Lower leg skin (tissue), 3 donors: Measurements from ENCODE around the gene CTNNA2.

Experiments used
- POLR2A ChIP-seq, 2 donors: fragments of 450-650 bp; IDR thresholded peaks; one replicate each; pipeline ENCODE4 v1.6.1; 2016 to 2017; ENCODE audit warnings: antibody characterized with exemption in 2 of 2, mild to moderate bottlenecking in 1 of 2, moderate library complexity in 1 of 2
- TF ChIP-seq, protein P1 (sequence below), 3 donors: fragments of 450-650 bp; IDR thresholded peaks; one replicate each; pipeline ENCODE4 v1.5.1; 2016; ENCODE audit warnings: antibody characterized with exemption in 3 of 3, mild to moderate bottlenecking in 3 of 3, moderate library complexity in 2 of 3

- TF ChIP-seq, protein P1, sequence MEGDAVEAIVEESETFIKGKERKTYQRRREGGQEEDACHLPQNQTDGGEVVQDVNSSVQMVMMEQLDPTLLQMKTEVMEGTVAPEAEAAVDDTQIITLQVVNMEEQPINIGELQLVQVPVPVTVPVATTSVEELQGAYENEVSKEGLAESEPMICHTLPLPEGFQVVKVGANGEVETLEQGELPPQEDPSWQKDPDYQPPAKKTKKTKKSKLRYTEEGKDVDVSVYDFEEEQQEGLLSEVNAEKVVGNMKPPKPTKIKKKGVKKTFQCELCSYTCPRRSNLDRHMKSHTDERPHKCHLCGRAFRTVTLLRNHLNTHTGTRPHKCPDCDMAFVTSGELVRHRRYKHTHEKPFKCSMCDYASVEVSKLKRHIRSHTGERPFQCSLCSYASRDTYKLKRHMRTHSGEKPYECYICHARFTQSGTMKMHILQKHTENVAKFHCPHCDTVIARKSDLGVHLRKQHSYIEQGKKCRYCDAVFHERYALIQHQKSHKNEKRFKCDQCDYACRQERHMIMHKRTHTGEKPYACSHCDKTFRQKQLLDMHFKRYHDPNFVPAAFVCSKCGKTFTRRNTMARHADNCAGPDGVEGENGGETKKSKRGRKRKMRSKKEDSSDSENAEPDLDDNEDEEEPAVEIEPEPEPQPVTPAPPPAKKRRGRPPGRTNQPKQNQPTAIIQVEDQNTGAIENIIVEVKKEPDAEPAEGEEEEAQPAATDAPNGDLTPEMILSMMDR (IDR thresholded peaks at IDR 0.05): no peak
- no peak for TF ChIP-seq POLR2A (IDR thresholded peaks at IDR 0.05)
Observed at GRCh38 chr2:79638410-79638809, 125.6 kb downstream of the CTNNA2 start.
